Measurements from ENCODE around the gene CYB5R3.

Gene CYB5R3

GRCh38 chr22:42623756-42624441 lies 25.3 kb downstream of the CYB5R3 start:
- H3K4me3 ChIP-seq (ENCODE audit: low read depth, low read length) = no peak overlapping the region
- in situ Hi-C loops (cut with HindIII; ENCODE audit: low sequenced_read_pairs) = no loop called here
- peak; percentile 8 for DNase-seq (ENCODE audit: low read depth, low spot score)
- TF ChIP-seq CTCF (IDR thresholded peaks at IDR 0.05; ENCODE audit: low read depth, low read length) = no peak

DNA sequence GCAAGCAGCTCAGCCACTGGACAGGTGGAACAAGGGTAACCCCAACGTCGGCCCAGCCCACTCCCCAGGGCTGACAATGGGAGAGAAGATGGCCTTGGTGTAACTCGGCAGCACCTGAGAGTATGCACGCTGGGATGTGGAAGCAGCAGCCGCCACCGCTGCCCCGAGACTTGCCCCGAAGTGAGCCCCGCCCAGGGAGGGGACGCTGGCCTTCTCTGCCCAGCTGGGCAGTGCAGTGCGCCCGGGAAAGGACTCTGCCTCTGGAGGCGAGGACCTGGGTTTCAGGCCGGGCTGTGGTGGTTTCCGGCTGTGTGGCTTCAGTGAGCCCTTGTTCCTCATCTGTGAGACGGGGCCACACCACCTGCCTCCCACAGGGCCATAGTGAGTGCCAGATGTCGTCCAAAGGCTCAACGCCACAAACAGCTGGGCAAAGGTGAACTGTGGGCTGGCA lies 25.9 kb downstream of the CYB5R3 start:
- in situ Hi-C loops (cut with HindIII; ENCODE audit: low sequenced_read_pairs) = no loop called here
- no peak for TF ChIP-seq CTCF (IDR thresholded peaks at IDR 0.05; ENCODE audit: low read depth, low read length)
- H3K4me3 ChIP-seq (ENCODE audit: low read depth, low read length) = no peak overlapping the region
- no peak for DNase-seq (ENCODE audit: low read depth, low spot score)

DNA sequence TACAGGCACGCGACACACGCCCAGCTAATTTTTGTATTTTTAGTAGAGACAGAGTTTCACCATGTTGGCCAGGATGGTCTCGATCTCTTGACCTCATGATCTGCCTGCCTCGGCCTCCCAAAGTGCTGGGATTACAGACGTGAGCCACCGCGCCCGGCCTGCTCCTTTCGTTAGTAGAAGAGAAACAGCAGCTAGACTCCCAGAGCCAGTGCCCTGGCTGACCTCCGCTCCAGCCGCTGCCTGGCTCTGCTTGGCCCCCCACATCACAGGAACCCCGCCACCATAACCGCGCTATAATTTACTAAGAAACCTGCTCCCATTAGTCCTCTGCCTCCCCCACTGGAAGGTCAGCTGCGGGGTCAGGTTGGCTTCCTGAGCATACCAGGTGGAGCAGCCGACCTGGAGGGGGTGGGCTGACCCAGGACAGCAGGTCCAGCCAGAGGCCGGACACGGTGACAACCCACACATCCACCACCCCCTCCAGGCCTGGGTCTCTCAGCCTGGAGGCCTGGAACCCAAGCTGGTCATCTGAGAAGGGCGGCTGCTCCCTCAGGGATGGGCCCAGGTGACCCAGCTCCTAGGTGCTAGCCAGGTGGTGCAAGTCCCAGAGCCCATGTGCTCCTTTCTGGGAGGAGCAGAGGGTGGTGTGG lies 27.0 kb downstream of the CYB5R3 start:
- DNase-seq (ENCODE audit: low read depth, low spot score) = no peak
- no peak overlapping the region for H3K4me3 ChIP-seq (ENCODE audit: low read depth, low read length)
- in situ Hi-C loops (cut with HindIII; ENCODE audit: low sequenced_read_pairs) = no loop called here
- no peak for TF ChIP-seq CTCF (IDR thresholded peaks at IDR 0.05; ENCODE audit: low read depth, low read length)

DNA sequence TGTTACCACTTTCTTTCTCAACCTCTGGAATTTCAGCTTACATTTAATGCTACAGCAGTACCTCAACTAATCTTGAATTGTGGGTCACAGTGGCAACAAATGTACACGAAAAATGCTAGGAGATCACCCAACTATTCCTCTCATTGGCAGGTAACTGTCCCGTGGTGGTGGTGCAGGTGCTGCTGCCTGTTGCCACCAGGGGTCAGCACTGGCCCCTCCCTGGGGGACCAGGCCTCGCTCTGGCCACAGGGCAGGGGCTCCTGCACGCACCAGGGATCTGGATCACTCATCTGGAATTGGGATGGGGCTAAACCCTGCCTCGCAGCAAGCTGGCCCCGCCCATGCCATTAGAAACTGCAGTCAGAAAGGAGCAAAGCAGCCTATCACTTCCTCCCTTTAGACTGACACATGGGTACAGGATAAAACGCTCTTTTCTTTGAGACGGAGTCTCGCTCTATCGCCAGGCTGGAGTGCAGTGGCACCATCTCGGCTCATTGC lies 27.6 kb downstream of the CYB5R3 start:
- no peak overlapping the region for H3K4me3 ChIP-seq (ENCODE audit: low read depth, low read length)
- peak; percentile 98 for TF ChIP-seq CTCF (IDR thresholded peaks at IDR 0.05; ENCODE audit: low read depth, low read length)
- peak; percentile 56 for DNase-seq (ENCODE audit: low read depth, low spot score)
- in situ Hi-C loops (cut with HindIII; ENCODE audit: low sequenced_read_pairs) = no loop called here

DNA sequence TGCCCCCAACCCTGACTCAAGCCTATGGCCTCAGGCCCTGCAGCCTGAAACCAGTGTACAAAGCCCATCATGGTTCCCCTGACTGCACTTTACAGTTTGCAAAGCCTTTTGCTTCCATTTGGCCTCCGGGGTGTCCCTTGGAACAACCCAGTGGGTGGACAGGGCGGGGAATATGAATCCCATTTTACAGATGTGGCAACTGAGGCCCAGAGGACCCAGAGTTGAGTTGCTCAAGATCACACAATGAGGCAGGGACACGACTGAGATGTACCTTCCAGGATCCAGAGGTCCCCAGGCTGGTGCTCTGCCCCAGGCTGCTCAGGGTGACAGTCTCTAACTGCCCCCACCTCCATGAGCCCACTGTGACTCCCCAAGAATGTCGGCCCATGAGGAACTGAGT lies 29.1 kb downstream of the CYB5R3 start:
- in situ Hi-C loops (cut with HindIII; ENCODE audit: low sequenced_read_pairs) = no loop called here
- TF ChIP-seq CTCF (IDR thresholded peaks at IDR 0.05; ENCODE audit: low read depth, low read length) = no peak
- no peak for DNase-seq (ENCODE audit: low read depth, low spot score)
- H3K4me3 ChIP-seq (ENCODE audit: low read depth, low read length) = no peak overlapping the region

DNA sequence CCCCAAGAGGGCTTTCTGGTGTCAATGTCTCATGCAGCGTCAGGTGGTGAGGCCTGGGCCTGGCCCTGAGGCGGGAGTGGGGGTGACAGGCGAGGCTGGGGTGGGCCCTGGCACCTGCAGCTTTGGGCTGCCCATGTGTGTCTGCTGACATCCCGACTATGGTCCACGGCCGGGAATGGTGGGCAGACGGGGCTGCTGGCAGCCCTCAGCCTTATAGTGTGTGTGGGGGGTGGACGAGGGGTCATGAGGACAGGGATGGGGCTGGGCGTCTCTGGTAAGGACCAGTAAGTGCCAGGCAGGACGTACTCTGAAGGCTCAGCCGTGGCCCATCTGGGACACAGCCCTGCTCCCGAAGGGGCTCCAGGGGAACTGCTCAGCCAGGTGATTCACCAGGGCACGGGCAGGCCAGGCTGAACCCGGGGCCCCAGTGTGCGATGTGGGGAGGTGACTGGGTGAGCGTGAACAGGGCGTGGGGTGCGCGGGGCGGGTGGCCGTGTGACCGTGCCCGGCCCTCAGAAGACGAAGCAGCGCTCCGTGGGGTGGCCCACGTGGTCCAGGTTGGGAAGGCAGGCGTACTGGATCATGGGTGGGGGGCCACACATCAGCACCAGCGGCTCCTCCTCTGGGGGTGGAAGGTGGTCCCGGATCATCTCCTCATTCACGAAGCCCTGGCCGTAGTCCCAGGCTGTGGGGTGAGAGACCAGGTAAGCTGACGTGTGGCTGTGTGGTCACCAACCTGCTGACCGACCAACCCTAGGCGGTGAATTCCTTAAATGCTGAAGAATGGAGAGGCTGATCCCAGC lies 29.7 kb downstream of the CYB5R3 start:
- in situ Hi-C loops (cut with HindIII; ENCODE audit: low sequenced_read_pairs) = no loop called here

More for the DNA sequence above, 29.7 kb downstream of the CYB5R3 start:
- TF ChIP-seq CTCF (IDR thresholded peaks at IDR 0.05; ENCODE audit: low read depth, low read length) = no peak
- no peak for DNase-seq (ENCODE audit: low read depth, low spot score)
- H3K4me3 ChIP-seq (ENCODE audit: low read depth, low read length) = no peak overlapping the region
